GM13977 (cell line): ENCODE measurements around the gene ABHD3.

ENCODE experiments used
- DNase-seq: peaks from one replicate; pipeline ENCODE4 v3.0.0; 2012; ENCODE audit warnings: low spot score
- in situ Hi-C: fragments of 300-500 bp; cut with MboI; formaldehyde crosslinking; loops from one replicate; pipeline ENCODE4 v1.12.0; 2022; ENCODE audit warnings: low sequenced_read_pairs, low pct_unique_long_range_greater_than_20kb, mixed read lengths, inconsistent platforms; ENCODE audit not compliant: unreplicated experiment
- TF ChIP-seq, protein P1 (sequence below): IDR thresholded peaks from 2 replicates; pipeline ENCODE4 v1.5.1; 2012; ENCODE audit warnings: mild to moderate bottlenecking, control low read depth; ENCODE audit not compliant: insufficient read depth; ENCODE audit errors: extremely low read depth, missing control alignments

ABHD3 gene

DNA sequence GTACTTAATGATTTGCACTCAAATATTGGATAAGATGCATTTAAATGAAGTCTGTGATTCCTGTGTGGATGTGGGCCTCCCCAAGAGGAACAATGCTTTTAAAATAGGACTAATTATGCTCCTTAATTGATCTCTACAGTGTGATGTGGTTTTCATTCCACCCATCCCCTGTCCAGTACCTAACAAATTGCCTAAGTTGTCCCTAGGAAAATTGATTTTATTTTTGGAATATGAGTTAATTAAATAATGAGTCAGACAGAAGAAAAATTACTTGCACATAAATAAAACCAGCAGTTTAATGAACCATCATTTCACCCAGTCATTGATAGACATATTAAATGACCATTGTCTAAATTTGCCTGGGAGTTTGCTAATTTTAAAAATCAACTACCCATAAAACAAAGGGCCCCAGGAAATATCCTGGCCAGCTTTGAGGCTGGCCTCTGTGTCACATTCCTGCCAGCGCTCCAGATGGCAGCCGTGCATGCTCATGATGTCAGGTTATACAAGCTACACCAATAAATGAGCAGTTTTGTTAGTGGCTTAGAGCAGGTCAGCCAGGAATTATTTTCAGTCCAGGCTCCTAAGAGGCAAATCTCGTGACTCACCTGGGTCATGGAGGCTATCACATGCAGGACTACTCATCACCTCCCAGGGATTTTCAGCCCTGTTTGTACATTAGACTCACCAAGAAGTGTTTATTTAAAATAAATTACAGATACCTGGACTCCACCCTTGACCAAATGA, 31.9 kb downstream of the ABHD3 start:
- DNase-seq, result no peak
- in situ Hi-C loops, result no loop called here
- TF ChIP-seq, protein P1, sequence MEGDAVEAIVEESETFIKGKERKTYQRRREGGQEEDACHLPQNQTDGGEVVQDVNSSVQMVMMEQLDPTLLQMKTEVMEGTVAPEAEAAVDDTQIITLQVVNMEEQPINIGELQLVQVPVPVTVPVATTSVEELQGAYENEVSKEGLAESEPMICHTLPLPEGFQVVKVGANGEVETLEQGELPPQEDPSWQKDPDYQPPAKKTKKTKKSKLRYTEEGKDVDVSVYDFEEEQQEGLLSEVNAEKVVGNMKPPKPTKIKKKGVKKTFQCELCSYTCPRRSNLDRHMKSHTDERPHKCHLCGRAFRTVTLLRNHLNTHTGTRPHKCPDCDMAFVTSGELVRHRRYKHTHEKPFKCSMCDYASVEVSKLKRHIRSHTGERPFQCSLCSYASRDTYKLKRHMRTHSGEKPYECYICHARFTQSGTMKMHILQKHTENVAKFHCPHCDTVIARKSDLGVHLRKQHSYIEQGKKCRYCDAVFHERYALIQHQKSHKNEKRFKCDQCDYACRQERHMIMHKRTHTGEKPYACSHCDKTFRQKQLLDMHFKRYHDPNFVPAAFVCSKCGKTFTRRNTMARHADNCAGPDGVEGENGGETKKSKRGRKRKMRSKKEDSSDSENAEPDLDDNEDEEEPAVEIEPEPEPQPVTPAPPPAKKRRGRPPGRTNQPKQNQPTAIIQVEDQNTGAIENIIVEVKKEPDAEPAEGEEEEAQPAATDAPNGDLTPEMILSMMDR, result no peak

DNA sequence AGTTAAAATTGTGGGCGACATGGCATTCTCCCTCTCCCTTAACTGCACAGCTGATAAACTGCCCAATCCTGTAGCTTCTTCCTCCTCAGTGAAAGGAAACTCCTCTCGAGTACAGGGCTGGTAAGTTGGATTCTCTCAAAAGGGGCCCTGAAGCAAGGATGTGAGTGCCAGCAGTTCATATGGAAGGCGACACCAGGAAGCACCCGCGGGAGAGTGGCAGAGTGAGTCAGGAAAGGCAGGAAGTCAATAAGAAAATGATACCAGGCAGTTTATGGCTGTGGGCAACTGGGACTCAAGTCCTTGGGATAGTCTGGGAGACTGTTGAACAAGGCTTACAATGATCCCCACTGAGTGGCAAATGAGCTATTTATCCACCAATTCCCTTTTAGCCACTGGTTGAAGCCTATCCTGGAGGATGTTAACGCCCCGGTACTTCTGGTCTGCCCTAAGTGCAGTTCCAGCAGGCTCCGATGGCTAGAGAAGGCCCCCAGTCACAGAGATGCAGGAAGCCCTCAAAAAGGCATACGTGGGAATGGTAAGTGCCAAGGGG, 34.8 kb downstream of the ABHD3 start:
- TF ChIP-seq, protein P1, result no peak
- no peak for DNase-seq
- in situ Hi-C loops, result no loop called here

DNA sequence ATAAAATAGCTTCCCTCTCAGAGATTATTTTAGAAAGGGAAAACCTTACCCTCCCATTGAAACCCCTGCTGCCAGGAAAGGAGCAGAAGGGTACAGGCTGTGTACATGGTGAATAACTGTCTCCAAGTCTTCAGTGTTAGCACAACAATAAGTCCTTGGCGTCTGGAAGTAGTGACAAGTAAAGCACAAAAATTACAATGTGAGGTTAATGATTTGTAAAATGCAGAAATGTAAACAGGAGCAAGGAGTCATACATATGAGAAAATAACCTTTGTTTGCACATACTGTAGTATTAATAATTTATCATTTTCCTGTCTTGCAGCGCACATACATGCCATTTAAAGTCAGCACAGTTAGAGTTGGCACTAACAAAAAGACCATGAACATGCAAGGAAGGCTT, 40.5 kb downstream of the ABHD3 start:
- DNase-seq, result no peak
- in situ Hi-C loops, result no loop called here
- TF ChIP-seq, protein P1, result no peak

DNA sequence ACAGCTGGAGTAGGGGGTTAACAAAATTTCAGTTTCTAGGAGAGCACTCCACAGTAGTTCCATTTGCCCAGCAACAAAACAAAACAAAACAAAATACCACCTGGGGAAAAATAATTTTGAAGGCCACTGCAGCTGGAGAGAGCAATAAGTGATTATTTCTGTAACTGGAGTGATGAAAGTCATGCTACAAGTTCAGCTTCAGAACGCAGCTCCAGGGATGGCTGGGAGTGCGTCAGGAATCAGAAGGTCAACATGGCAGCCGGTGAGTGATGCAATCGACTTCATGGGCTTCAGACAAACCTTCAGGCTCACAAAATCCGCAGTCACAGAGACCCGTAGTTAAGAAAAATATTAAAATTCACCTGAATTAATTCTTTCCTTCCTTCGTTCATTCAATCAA, 41.0 kb downstream of the ABHD3 start:
- TF ChIP-seq, protein P1, result no peak
- in situ Hi-C loops, result no loop called here
- no peak for DNase-seq

DNA sequence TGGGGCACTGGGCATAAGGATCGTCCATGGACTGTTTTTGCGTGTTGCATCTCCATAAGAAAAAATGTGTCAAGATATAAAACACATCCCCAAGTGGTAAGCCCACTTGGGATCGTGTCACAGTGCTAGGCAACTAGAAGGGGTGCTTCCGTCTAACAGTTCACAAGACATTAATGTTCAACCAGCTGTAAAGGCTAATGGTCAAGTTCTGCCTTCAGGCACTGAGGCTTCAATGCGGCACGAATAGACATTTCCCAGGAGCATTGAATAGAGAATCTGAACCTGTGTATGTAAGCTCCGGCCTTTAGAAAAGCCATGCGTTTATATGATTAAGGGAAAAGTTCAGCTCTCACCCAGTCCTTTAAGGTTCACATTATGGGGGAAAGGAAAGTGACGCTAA, 42.0 kb downstream of the ABHD3 start:
- in situ Hi-C loops, result no loop called here
- TF ChIP-seq, protein P1, result no peak
- no peak for DNase-seq

DNA sequence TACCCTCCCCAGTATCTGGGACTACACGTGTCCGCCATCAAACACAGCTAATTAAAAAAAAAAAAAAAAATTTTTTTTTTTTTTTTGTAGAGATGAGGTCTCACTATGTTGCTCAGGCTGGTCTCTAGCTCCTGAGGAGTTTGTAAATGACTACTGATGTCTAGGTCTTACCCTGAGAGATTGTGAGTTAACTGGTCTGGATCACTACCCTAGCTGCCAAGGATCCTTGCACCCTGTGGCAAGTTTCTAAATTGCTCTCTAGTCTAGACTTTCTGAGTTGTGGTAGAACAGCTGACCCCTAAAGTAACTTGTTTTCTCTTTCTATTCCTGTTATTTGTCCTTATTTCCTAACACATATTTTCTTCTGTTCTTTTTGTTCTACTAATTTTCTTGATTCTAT, 44.5 kb downstream of the ABHD3 start:
- DNase-seq, result no peak
- TF ChIP-seq, protein P1, result no peak
- in situ Hi-C loops, result no loop called here

DNA sequence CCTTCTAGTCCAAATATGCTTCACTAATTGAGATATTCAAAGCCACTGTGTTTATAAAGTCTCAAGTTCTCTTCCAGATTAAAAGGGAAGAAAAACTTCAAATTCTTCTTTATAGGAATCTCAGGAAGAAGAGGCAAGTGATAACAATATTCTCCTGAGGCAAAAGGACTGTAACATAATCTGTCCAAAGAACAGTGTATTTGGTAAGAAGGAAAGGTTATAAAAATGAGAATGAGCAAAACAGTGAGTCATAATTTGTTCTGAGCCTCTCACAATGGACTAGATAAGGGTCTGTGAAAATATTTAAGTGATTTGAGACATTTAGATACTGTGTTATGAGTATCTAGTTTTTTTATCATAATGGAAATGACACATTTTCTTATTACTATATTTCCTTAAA, 48.2 kb downstream of the ABHD3 start:
- TF ChIP-seq, protein P1, result no peak
- in situ Hi-C loops, result no loop called here
- DNase-seq, result no peak
